HS-27A (cell line): Measurements from ENCODE around the gene SMNDC1.

Experiments used
- DNase-seq: peaks from one replicate; pipeline ENCODE4 v3.0.0-alpha.2; 2012; ENCODE audit warnings: low read depth, missing footprints

Gene SMNDC1

DNA sequence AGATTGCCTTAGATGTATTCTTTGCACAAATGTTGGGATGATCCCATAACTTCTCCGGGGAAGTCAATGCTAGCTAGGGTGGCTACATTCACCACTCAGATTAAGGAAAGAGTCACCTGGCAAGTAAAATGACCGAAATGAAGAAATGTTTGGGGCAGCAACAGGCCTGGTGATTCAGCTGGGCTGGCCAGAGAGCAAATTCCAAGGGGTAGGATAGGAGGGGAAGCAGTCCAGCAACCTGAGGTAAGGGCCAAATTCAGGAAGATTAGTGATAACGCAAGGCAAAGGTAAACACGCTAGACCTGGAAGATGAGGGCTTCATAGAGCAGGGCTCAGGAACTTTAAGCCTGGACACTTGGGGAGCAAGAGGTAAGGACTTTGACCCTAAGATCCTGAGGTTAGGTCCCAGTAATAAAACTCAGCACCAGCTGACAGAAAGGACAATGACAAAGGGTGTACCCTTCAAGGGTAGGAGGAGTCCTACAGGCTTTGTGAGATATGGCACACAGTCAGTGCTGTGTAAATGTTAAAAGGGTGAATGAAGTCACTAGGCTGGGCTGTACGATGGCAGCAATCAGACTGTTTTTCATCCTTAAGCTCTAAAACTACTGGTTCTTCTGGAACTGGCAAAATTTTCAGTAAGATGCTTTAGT, 22.7 kb upstream of the SMNDC1 start:
- no peak for DNase-seq

DNA sequence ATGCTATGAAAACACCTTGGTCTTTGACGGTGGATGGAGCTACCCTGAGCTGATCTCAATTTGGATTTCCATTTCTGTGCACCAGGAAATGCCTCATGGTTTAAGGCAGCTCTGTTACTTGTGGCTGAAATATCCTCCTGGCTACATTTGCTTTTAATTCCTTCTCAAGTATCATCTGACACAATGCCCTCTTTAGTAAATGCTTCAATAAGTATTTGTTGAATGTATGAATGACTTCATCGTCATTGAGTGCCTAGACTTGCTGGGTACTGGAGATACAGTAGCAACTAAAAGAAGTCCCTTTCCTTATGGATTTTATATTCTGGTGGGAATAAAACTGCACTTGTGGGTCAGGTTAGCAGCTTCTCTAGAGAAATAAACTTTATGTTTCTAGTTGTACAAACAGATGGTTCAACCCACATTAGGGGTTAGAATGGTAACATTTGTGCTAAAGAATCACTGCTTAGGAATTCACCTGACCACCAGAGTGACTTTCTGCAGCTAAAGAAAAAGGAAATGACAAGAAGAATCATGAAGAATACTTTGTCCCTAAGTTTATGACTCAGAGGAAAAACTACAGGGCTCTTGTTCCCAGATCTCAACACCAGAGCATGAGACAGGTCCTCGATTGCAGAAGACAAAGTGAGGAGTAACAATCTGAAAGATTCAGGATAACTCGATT, 21.8 kb upstream of the SMNDC1 start:
- no peak for DNase-seq

DNA sequence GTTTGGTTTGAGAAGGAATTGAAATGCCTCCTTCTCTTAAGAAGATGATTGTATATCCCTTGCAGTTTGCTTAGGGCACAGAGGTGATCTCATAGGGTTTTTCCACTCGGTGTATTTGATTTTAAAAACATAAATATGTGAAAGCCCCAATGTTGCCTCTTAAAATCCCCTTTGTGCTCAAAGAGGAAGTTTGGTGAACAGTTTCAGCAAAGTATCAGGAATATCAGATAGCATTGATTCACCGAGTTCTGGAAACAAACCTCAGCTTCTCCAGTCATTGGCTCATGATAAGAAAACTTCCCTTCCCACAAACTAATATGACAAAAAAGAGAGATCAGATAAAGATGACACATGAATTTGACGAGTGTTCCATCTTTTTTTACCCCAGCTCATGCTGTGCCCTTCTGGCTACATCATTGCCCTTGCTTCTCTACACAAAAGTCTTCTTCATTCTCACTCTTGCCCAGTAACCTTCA, 20.1 kb upstream of the SMNDC1 start:
- no peak for DNase-seq

DNA sequence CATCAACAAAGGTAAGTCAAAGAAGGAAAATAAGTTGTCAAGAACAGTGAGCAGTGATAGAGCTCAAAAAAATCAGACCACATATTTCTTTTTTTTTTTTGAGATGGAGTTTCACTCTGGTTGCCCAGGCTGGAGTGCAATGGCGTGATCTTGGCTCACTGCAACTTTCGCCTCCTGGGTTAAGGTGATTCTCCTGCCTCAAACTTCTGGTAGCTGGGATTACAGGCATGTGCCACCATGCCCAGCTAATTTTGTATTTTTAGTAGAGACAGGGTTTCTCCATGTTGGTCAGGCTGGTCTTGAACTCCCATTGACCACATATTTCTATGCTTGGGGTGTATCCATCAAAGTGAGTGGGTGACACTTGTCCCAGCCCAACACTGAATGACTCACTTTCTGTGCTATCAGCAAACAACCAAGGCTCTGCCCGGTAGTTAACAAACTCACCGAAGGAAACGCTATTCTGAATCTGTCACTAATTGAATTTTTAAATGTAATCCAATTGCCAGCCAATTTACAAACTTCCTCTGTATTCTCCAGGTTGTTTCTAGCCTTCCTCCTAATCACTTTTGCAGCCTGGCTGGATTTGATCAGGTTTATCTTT, 19.6 kb upstream of the SMNDC1 start:
- no peak for DNase-seq

DNA sequence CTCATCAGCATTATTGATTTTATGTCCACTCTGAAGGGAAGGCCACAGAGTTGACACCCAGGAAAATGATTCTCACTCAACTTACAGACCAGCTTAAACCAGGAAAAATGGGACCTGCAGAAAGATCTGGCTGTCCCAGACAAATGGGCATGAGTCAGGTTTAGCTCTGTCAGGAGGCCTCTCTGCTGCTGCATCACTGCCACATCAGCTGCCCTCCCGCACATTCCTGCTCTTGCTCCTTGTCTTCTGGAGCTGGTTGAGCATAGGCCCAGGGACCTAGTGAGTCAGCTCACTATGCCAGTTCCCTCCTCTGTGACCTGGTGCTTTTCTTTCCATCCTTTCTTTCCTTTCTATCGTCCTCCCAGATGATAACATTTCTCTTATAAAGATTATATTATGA, 18.8 kb upstream of the SMNDC1 start:
- no peak for DNase-seq

DNA sequence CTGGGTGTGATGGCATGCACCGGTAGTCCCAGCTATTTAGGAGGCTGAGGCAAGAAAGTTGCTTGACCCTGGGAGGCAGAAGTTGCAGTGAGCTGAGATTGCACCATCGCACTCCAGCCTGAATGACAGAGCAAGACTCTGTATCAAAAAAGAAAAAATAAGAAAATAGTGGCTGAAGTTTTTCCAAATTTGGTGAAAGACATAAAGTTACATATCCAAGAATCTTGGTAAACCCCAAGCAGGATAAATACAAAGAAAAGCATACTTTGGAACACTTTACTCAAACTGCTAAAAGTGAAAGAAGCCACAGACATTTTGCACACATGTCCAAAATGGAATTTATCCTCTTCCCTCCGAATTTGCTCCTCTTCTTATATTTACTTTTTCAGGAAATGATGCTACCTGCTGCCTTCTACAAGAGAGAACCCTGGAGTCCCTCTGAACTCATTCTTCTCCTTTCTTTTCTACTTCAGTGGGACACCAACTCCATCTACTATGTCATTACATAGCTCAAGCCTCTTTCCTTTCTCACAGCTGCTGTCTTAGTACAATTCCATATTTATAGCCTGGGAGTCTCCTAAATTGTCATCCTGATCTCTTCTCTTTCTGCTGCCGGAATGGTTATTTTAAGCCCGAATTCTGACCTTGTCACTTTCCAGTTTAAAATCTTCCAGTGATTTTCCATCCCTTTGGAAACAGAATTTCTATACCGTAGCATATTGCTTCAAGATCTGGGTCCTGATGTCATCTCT, 17.3 kb upstream of the SMNDC1 start:
- DNase-seq: no peak

DNA sequence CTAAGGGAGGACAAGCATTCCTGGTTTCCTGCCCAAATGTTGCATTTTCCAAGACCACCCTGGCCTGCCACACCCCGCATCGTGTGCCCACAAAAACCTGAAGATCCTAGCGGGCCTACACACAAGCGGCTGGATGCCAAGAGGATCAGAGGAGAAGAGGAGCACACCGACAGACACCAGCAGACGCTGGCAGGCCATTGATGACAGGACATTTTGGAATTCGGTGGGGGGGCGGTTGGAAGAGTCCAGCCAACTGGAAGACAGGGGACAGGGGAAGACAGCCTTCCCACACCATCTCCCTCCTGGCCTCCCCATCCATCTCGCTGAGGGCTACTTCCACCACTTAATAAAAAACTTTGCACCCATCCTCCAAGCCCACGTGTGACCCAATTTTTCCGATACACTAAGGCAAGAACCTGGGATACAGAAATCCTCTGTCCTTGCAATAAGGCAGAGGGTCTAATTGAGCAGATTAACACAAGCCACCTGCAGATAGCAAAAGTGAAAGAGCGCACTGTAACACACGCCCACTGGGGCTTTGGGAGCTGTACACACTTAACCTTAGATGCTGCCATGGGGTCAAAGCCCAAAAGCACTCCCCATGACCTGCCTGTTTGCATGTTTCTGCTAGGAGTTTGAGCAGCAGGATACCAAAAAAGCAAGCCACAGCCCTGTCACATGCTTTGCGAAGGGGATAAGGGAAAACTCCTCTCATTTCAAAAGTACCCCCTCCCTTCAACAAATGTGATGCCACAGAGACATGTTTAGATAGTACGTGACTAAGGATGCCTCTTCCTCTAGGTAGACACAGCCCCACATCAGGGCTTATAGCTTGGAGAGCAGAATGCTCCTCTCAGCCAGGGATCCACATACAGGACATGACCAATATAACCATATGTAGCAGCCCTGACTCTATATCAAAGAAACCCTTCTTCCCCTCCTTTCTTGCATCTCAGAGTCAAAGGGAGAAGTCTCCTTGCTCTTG, 13.4 kb upstream of the SMNDC1 start:
- DNase-seq: no peak

DNA sequence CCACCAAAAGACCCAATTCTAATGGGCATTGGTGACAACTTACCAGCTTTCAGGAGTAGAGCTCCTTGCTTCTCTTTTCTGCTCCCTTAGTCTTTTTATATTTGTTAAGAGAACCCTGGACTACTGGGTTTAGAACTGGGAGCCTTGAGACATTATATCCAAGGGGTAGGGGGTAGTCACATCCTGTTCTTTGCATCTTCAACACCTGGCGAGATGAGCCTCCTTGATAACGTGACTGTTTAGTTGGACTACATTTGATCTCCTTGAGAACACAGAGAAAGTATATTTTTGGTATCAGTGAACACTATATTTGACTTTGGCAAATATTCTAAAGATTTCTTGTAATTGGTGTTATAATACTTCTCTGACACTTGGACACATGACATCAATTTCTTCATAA, 9.0 kb upstream of the SMNDC1 start:
- DNase-seq: no peak

DNA sequence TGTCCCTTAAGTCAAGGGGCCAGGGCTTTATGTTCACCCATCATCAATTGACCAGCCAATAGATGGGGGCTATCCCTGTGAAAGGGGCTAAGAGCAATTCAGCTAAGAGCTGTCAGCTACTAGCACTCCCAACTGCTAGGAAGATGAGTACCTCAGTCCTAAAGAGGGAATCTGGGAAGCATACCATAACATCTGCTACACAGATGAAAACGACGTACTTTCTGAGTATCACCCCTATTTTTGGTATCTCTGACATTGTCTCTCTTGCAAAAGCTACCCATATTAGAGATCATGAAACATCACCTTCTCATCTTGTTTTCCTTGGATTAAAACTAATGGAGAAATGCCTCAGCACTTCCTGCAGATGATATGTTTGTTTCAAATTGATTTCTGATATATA, 7.5 kb upstream of the SMNDC1 start:
- DNase-seq: no peak

DNA sequence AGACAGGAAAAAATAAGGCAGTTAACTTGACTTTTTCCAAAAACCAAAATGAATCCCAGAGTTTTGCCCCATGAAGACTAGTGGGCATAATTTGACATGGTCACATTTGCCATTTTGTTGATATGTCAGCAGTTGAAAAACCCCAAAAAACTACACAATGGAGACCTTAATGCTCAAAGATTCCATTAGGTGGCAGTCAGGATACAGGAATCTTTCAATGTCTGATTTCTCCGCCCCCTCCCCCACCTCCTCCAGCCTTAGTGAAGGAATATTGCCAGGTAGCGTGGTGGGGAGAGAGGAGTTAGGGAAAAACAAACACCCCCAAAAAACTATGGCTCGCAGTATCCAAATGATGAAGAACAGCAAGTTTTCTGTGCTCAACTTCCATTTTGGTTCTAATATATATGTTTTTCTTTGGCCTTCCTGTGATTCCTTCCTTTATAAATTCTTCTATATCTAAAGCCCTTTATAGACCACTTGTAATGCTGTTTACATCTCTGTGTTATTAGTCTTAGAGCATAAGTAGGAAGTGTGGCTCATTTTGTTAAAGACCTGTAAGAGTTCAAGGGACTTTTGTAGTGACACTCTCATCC, 6.7 kb upstream of the SMNDC1 start:
- no peak for DNase-seq

DNA sequence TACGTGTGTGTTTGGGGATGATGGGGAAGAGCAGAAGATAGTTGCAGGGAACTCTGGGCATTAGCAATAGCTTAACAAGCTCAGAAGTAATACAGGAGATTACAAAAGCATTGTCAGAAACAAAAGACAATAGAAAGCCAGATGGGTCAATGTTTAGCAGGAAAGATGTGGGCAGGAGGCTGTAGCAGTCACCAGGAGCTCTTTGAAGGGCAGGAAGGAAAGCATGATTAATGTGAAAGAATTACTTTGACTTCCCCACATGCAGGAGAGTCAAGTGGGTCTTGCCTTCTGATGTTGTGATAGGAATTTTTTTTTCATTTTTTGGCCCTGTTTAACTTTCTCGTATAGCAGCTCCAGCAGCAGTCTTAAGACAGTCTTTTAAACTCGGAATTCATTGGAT, 6.0 kb upstream of the SMNDC1 start:
- DNase-seq: no peak

DNA sequence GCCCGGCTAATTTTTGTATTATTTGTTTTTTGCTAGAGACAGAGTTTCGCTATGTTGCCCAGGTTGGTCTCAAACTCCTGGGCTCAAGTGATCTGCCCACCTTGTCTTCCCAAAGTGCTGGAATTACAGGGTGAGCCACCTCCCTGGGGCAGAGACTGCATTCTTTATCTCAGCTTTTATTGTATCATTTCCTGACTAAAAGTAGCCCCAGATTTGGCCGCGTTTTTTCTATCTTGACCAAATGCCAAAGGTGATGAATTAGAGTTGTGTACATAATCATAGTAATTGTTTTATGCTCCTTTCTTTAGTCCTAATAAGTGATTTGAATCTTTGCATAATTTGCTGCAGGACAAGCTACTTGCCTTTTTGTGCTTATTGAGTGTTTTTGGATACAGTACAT, 3.1 kb upstream of the SMNDC1 start:
- no peak for DNase-seq

DNA sequence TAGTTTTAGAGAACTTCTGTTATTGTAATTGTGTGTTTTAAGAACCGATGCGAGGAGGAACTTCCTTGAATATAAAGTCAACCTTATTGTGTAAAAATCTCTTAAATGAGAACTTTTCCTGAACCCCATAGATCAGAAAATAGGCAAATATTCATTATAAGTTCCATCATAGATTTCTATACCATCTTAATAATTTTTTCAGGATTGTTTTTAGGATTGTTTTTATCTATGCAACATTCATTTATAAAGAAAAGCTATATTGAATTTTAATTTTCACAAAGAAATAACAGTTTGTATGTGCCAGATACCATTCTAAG, 1.7 kb upstream of the SMNDC1 start:
- no peak for DNase-seq

DNA sequence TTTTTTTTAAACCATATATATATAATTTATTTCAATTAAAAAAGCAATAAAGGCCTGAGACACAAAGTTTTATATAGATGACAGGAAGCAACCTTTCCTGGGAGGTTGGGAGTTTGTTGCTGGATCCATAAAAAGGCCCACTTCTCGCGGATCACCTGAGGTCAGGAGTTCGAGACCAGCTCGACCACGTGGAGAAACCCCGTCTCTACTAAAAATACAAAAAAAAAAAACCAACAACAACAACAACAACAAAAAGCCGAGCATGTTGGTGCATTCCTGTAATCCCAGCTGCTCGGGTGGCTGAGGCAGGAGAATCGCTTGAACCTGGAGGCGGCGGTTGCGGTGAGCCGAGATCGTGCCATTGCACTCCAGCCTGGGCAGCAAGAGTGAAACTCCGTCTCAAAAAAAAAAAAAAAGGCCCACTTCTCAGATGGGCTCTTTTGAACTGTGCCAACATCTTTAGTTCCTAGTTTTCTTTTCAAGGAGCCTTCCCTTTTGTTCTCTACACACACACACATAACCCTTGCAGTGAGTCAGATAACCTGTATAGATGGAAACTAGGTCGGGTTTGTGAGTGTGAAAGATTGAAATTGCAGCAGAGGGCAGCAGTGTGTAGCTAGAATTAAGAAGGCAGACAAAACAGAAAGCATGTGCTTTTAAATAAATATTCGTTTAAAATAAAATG, 1.2 kb upstream of the SMNDC1 start:
- no peak for DNase-seq

DNA sequence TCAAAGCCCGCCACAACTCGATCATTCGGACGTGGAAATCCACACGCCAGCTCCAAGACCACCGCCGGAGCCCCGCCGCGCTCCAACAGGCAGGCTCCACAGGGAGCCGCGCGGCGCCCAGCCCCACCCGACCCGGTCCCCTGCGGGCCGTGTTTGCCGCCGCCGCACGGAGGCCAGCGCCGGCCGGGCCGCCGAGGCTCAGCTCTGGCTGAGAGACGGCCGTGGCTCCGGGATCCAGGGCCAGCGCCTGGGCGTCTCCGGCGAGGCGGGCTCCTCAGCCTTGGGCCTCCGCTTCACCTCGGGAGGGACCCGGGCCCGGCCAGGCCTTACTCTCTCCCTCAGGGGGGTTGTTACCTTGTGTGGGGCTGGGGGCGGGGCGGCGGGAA, 333 bp downstream of the SMNDC1 start:
- no peak for DNase-seq

DNA sequence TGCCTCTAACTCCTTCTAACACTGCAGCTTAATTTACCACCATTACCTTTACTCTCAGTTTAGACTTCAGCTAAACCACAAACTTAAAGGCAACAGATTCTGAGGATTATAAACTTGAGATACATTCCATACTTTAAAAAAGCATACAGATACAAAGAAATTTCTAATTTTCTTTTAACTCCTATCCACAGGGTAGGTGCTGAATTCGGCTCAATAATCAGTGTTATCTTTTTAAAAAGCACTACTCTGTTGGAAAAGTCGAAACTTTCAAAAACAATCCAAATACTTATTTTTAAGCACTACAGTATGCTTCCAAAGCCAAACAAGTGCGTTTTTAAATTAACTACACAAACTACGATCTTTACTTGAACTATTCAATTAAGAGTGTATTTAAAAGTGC, 1.0 kb downstream of the SMNDC1 start:
- DNase-seq: no peak

DNA sequence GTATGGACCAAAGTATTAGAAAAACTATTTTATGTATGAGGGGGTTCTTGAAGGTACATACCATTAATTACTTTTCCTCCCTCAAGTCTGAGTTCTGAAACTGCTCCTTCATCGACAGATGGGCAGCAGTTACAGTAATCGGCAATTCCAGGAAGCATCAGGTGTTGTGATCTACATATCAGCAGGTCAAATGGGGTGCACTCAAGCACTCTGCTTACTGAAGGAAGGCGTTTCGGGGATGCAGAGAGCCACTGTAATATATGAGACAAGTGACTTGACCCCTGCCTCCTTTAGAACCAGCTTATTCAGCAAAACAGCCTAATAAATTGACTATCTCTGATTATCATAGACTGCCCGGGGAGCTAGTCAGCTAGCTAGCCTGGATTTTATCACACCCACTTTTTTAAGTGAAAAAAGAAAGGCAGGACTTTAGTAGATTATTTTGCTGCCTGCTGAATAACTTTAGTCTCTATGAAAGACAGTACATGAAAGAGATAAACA, 4.2 kb downstream of the SMNDC1 start:
- no peak for DNase-seq

DNA sequence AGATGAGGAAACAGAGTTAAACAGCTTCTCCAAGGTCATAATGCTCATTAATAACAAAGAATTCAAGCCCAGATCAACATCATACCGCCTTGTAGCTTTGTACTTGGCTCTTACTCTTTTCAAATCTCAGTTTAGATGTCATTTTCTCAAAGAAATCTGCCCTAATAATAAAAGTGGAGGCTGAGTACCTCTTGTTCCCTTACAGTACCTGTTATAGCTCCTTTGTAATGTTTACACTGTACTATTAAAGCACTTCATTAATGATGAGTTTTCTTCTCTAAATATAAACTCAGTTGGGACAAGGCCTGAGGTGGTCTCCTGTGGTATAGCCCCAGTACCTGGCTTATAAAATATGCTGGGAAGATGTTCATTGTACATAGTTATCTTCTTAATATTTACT, 7.8 kb downstream of the SMNDC1 start:
- no peak for DNase-seq

DNA sequence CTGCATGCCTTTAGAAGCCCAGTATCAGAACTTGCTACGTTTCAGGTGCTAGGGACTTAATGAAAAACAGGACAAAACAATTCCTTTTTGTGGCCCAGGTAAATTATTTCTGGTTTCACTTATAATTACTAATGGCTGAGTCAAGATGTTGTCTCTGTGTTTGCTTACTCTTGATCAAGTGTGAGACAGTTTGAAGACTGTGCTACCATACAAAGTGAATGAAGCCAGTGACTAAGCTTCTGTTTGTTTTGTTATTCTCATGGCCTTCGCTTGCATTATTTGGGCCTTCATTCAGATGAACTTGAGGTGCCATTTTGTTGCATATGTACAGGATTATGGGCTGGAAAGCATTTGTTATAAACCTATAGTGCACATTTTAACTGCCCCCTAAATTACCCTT, 17.9 kb downstream of the SMNDC1 start:
- no peak for DNase-seq

DNA sequence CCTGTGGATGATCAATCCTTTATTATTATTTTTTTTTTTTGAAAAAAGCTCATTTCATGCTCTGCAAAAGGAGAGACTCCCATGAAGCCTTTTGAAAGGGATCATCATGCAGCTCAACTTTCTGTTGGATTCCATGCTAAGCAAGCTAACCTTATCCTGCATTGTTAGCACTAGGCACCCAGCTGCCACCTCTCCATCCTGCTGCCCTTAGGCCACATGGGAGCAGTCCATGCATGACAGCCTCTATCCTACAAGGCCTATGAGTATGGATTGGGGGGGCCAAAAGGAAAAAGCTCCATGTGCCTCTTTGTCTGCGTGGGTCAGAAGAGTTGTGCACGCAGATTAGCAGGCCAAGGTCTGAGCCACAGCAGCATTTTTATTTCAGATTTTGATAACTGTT, 19.2 kb downstream of the SMNDC1 start:
- no peak for DNase-seq

DNA sequence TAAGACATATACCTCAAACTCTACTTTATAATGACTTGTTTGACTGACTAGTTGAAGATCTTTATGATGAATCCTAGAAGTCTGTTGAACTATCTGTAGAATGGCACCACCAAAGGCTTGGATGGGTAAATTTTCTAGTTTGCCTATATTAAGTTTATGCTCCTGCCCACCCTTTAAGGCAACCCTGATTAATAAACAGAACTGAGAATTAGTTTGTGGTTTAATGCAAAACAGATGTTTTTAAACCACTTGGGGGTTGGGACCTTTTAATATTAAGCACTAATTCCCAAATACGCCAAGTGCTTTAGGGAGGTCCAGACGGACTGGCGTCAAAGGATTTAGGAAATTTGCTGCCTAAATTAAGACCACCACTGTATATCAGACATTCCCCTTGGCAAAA, 20.5 kb downstream of the SMNDC1 start:
- no peak for DNase-seq
